ENCODE measurements around the gene JAZF1.

DNA sequence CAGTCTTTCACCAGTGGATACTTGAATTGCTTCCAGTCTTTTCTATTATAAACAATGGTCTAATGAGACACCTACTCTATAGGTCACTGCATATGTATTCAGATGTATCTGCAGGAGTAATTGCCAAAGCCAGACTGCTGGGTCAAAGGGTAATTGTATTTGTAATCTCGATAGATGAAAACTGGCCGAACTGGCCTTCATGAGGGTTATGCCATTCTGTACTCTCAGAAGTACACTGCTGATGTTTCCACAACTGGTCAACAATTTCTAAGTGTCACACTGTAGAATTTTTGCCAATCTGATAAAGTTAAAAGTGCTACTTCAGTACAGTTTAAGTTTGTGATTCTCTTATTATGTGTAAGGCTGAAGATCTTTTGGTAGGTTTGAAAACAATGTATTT is 64.6 kb downstream of the JAZF1 start:
- TF ChIP-seq, protein P1, sequence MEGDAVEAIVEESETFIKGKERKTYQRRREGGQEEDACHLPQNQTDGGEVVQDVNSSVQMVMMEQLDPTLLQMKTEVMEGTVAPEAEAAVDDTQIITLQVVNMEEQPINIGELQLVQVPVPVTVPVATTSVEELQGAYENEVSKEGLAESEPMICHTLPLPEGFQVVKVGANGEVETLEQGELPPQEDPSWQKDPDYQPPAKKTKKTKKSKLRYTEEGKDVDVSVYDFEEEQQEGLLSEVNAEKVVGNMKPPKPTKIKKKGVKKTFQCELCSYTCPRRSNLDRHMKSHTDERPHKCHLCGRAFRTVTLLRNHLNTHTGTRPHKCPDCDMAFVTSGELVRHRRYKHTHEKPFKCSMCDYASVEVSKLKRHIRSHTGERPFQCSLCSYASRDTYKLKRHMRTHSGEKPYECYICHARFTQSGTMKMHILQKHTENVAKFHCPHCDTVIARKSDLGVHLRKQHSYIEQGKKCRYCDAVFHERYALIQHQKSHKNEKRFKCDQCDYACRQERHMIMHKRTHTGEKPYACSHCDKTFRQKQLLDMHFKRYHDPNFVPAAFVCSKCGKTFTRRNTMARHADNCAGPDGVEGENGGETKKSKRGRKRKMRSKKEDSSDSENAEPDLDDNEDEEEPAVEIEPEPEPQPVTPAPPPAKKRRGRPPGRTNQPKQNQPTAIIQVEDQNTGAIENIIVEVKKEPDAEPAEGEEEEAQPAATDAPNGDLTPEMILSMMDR (IDR thresholded peaks at IDR 0.05; ENCODE audit: insufficient read depth, low read length, poor library complexity, severe bottlenecking): no peak
- no peak for TF ChIP-seq EZH2phosphoT487 (conservative IDR thresholded peaks at IDR 0.05; ENCODE audit: low read length)

Data from SU-DHL-6 (cell line).